ENCODE measurements around the gene SYCN.

Gene SYCN

GRCh38 chr19:39154629-39155100, 49.4 kb downstream of the SYCN start:
- H3K4me1 ChIP-seq, result peaks cover 0 to 61% (median 20%) of the 10 kb centered on the region in 4 donors

GRCh38 chr19:39154100-39154628, 49.9 kb downstream of the SYCN start:
- H3K4me1 ChIP-seq, result peaks cover 0 to 58% (median 20%) of the 10 kb centered on the region in 4 donors
- intact Hi-C loops (cut with DNase I; ENCODE audit: low total_unique reads), result no loop called here
- H3K9me3 ChIP-seq, result no peaks in the 10 kb centered on the region
- no peak for DNase-seq
- no peak overlapping the region for H3K27ac ChIP-seq
- no peak for TF ChIP-seq CTCF (IDR thresholded peaks at IDR 0.05)
- no peak overlapping the region for H3K4me3 ChIP-seq
- peaks cover 0 to 4% (median 0%) of the 10 kb centered on the region in 3 donors for H3K36me3 ChIP-seq
- no peaks in the 10 kb centered on the region for H3K27me3 ChIP-seq

More at GRCh38 chr19:39154629-39155100, 49.4 kb downstream of the SYCN start:
- intact Hi-C loops (cut with DNase I; ENCODE audit: low total_unique reads), result no loop called here
- TF ChIP-seq CTCF (IDR thresholded peaks at IDR 0.05), result no peak
- Histone ChIP-seq H3K9me3 (no peaks in the 10 kb centered on the region), H3K36me3 (peaks cover 0 to 4% (median 0%) of the 10 kb centered on the region in 3 donors), H3K27ac (no peak overlapping the region), H3K4me3 (no peak overlapping the region), H3K27me3 (no peaks in the 10 kb centered on the region)
- no peak for DNase-seq
